ENCODE measurements around the gene MAN1C1. TPM values are rescaled to one million over a fixed set of nuclear protein-coding genes. Genes with fewer than 3 reads are reported as not detected.

MAN1C1 gene
- total and polyA plus RNA-seq, 7 donors, result 0.69 to 32.1 (median 12.8) TPM

- H3K4me3 ChIP-seq, result no peak overlapping the region
- no peak for DNase-seq
- no peak overlapping the region for H3K27ac ChIP-seq
- 6 to 26% methylated on average over 3 of the region's 3 CpGs for WGBS, 2 donors
- H3K4me1 ChIP-seq, result peaks cover 0 to 20% (median 16%) of the 10 kb centered on the region in 4 donors
- no peaks in the 10 kb centered on the region for H3K9me3 ChIP-seq
- H3K27me3 ChIP-seq, result no peaks in the 10 kb centered on the region
- TF ChIP-seq POLR2AphosphoS5 (IDR thresholded peaks at IDR 0.05) (no peak), EP300 (IDR thresholded peaks at IDR 0.05) (no peak), CTCF (IDR thresholded peaks at IDR 0.05) (no peak), POLR2A (IDR thresholded peaks at IDR 0.05) (no peak)
- no peaks in the 10 kb centered on the region for H3K36me3 ChIP-seq
- intact Hi-C loops (cut with DNase I), result no loop called here
These were observed 59.9 kb downstream of the MAN1C1 start for GRCh38 chr1:25676488-25676887.

GRCh38 chr1:25677193-25677773 is 60.7 kb downstream of the MAN1C1 start:
- Histone ChIP-seq H3K4me1 (peaks cover 0 to 20% (median 16%) of the 10 kb centered on the region in 4 donors), H3K27me3 (no peaks in the 10 kb centered on the region), H3K36me3 (no peaks in the 10 kb centered on the region), H3K4me3 (no peak overlapping the region), H3K27ac (no peak overlapping the region), H3K9me3 (no peaks in the 10 kb centered on the region)
- no peak for DNase-seq
- 77 to 84% methylated on average over 6 of the region's 6 CpGs for WGBS, 2 donors
- intact Hi-C loops (cut with DNase I), result no loop called here
- TF ChIP-seq CTCF (IDR thresholded peaks at IDR 0.05) (no peak), POLR2A (IDR thresholded peaks at IDR 0.05) (no peak), POLR2AphosphoS5 (IDR thresholded peaks at IDR 0.05) (no peak), EP300 (IDR thresholded peaks at IDR 0.05) (no peak)

GRCh38 chr1:25679171-25679570 is 62.6 kb downstream of the MAN1C1 start:
- Histone ChIP-seq H3K9me3 (no peaks in the 10 kb centered on the region), H3K36me3 (no peaks in the 10 kb centered on the region), H3K4me1 (peaks cover 0 to 17% (median 15%) of the 10 kb centered on the region in 4 donors), H3K27ac (no peak overlapping the region), H3K27me3 (no peaks in the 10 kb centered on the region), H3K4me3 (no peak overlapping the region)
- WGBS, 2 donors, result 74 to 91% methylated on average over 2 of the region's 2 CpGs
- intact Hi-C loops (cut with DNase I), result no loop called here
- DNase-seq, result no peak
- TF ChIP-seq POLR2AphosphoS5 (IDR thresholded peaks at IDR 0.05) (no peak), POLR2A (IDR thresholded peaks at IDR 0.05) (no peak), EP300 (IDR thresholded peaks at IDR 0.05) (no peak), CTCF (IDR thresholded peaks at IDR 0.05) (no peak)

GRCh38 chr1:25680701-25681100 is 64.1 kb downstream of the MAN1C1 start:
- intact Hi-C loops (cut with DNase I), result no loop called here

More at GRCh38 chr1:25680701-25681100, 64.1 kb downstream of the MAN1C1 start:
- no peak for DNase-seq
- no peak for TF ChIP-seq POLR2A (IDR thresholded peaks at IDR 0.05)
- no peak for TF ChIP-seq EP300 (IDR thresholded peaks at IDR 0.05)
- TF ChIP-seq POLR2AphosphoS5 (IDR thresholded peaks at IDR 0.05), result no peak
- no peak for TF ChIP-seq CTCF (IDR thresholded peaks at IDR 0.05)
- H3K27ac ChIP-seq, result no peak overlapping the region
- WGBS, 2 donors, result 93 to 95% methylated on average over 4 of the region's 4 CpGs
- H3K9me3 ChIP-seq, result no peaks in the 10 kb centered on the region
- H3K36me3 ChIP-seq, result no peaks in the 10 kb centered on the region
- peaks cover 0 to 19% (median 15%) of the 10 kb centered on the region in 4 donors for H3K4me1 ChIP-seq
- no peaks in the 10 kb centered on the region for H3K27me3 ChIP-seq
- no peak overlapping the region for H3K4me3 ChIP-seq

Measured in sigmoid colon (tissue), 7 donors.